ENCODE results near the gene TMEM198.

TMEM198 gene

DNA sequence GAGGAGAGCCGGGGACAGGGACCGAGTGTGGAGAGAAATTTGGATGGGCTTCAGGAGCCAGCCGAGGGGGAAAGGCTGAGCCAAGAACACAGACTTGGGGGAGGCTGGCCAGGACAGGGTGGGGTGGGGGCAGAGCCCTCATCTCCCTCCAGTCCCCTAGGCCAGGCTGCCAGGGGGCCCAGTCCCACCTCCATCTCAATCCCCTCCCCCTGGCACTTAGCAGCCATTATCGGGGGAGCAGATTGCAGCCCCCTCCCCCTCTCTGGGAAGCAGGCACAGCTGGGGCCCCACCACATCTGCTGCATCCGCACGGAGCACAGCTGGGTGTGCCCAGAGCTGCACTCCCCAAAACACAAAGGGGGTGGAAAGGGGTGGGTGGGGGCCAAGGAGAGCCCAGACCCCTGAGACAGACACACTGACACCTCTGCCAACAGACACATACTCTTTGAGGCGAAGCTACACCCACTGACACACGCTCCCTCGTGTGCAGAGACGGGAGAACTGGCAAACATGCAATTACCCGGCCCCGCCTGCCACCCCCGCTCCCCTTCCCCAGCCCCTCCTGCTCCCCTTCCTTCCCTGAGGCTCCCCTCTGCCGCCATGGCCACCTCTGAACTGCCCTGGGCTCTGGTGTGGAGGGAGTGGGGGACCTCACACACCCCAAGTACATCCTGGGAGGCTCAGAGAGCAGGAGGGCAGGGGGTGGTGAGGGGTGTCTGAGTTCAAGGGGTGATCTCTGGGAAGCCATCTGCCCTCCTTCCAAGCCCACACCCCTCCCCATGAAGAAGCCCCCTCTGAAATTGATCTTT, 34.7 kb upstream of the TMEM198 start:
- no peak for DNase-seq (ENCODE audit: low spot score)

DNA sequence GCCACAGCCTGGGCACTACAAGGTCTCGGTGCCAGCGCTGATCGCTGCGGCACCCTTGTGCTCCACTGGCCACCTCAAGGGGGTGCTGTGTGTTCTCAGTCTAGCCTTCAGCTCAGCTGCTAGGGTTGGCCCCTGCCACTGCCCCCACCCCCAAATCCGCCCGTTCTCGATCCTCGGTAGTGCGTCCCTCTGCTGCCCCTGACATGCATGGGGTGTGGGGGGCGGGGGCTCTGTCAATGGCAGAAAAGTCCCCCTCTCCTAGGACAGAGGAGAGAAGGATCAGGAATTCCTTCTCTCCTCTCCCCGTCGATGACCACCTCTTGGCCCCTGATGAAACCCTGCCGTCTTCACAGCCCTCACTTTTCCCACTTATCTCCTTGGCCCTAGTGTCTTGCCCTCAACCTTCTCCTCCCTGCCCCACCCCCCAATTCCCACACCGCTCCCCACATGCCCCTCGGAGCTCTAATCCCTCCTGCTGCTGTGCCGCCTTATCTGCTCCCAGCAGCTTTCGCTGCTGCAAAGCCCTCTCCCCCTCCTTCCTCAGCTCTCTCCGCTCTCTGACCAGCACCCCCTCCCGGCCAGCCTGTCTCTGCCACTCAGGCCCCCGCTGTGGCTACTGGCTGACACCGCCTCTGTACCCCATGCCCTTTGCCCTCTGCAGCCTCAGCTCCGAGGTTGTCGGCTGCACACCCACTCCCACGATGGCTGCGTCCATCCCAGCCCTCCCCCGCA, 33.9 kb upstream of the TMEM198 start:
- no peak for DNase-seq (ENCODE audit: low spot score)

DNA sequence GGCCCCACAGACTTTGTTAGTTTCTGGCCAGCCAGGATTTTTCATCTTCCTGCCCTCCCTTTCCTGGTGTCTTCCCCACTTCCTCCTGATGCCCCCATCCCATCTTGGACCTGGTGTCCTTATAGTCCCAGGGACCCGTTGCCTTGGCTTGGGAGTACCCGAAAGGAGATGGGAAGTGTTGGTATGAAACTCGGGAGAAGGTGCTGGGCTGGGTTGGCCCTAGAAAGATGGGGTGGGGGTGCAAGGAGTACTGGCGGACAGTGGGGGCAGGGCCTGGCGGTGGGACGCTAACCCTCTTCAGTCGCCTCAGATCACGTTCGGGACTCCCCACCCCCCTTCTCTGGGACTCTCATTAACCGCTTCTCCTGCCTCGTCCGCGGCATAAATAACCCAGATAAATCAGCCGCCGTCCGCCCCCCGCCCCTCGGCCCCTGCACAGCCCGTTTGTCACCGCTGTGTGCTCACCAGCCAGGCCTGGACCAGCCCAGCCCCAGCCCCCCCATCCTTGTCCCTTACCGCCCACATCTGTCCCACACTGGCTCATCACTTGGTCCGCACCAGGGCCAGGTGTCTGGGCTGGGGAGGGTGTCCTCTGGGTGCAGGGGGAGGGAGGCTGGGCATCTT, 33.2 kb upstream of the TMEM198 start:
- DNase-seq (ENCODE audit: low spot score) = no peak

DNA sequence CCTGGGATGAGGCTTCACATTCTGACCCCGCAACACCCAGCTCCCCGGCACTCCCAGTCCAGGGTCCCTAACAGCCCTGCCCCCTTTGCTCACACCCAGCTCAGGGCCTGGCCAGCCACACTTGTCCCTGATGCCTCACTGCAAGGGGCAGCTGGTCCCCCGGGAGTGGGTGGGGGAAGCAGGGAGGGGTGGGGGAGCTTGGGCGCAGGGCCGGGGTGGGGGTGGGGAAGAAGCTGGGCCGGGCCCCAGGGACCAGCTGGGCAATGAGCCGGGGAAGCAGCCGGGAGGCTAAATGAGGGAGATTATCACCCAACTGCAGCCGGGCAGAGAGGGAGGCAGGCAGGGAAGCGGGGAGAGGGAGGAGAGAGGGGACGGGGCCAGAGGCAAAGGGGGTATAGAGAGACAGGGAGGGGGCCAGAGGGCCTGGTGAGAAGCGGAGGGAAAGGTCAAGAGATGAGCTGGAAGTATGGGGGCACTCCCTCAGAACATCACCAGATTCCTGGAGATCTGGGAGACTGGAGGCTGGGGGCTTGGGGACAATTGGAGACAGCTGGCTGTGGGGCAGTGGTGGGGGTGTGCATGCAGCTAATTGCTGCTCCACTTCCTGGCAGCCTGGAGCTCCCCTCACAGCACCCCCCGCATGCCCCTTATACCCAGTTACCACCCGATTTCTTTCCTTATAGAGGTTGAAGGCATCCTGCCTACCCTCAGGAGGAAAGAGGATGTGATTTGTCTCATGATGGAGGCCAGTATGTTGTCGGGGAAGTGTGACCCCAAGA, 32.1 kb upstream of the TMEM198 start:
- no peak for DNase-seq (ENCODE audit: low spot score)

DNA sequence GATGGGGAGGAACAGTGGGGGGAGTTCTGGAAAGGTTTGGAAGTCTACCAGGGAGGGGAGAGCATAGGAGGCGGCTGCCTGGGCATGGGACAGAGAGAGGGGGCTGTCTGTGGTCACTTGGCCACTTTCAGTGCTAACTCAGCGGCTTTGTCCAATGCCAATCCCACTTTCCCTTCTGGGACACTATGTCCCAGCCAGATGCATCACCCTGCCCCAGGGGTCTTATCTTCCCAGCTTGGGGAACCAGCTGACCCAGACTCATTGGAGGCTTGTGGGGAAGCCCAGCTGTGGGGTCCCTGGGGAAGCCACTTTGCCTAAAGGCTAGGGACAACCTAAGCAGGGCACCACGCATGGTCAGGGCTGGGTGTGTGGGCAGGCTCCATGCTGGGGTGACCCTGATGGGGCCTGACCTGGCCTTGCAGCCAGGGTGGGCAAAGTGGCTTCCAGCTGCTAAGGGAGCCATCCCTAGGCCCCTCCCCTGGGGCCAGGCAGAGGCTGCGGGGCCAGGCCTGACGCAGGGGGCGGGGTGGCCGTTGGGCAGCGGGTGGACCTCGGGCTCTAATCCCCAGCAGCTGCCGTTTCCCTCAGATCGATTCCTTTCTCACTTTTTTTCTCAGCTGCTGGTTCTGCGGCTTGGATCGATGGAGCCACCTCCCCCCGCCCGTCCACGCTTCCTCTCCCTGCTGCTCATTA, 31.2 kb upstream of the TMEM198 start:
- DNase-seq (ENCODE audit: low spot score) = no peak

DNA sequence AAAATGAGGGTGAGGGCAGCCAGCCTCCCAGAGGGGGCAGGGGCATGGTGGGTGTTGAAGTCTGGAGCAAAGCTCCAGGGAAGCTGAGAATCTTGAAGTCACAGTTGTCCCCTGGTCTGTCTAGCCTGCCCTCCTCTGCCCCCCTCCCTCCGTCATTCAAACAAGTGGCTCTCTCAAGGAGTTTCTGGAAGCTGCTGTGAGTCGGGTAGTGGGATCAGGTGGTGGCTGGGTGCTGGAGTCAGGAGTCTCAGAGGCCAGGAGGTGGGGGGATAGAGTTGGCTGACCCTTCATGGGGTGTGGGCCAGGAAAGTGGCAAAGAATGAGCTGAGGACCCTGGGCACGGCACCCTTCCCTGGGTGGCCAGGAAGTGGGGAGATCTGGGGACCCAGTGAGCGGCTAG, 30.0 kb upstream of the TMEM198 start:
- DNase-seq (ENCODE audit: low spot score) = no peak

DNA sequence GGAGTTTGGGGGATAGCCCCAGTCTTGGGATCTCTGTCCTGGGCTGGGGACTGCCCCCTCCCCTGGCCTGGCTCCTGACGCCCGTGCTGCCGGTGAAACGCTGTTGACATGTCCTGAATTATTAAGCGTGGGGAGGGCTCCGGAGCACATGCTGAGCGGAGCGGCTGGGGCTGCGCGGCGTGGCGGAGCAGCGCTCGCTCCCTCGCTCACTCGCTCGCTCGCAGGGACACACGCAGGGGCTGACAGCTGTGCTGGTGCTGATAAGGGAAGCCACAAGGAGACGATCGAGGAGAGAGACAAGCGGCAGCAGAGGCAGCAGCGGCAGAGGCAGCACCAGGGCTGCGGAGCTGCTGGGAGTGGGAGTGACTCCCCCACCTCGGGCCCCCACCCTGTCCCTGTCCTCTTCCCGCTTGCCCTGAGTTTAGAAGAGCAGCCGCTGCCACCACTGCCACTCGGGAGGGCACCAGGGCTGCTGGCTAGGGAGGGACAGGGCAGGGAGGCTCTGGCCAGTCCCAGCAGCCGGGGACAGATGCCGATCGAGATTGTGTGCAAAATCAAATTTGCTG, 29.5 kb upstream of the TMEM198 start, which contains the start of gene ASIC4:
ASIC4 (plus strand) TSS at position 287 of the 566 bp plus-strand sequence; CDS start at position 530, 243 bp downstream.
- DNase-seq (ENCODE audit: low spot score) = no peak

DNA sequence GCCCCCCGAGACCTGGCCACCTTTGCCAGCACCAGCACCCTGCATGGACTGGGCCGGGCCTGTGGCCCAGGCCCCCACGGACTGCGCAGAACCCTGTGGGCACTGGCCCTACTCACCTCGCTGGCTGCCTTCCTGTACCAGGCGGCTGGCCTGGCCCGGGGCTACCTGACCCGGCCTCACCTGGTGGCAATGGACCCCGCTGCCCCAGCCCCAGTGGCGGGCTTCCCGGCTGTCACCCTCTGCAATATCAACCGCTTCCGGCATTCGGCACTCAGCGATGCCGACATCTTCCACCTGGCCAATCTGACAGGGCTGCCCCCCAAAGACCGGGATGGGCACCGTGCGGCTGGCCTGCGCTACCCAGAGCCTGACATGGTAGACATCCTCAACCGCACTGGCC, 29.0 kb upstream of the TMEM198 start:
- DNase-seq (ENCODE audit: low spot score) = no peak

DNA sequence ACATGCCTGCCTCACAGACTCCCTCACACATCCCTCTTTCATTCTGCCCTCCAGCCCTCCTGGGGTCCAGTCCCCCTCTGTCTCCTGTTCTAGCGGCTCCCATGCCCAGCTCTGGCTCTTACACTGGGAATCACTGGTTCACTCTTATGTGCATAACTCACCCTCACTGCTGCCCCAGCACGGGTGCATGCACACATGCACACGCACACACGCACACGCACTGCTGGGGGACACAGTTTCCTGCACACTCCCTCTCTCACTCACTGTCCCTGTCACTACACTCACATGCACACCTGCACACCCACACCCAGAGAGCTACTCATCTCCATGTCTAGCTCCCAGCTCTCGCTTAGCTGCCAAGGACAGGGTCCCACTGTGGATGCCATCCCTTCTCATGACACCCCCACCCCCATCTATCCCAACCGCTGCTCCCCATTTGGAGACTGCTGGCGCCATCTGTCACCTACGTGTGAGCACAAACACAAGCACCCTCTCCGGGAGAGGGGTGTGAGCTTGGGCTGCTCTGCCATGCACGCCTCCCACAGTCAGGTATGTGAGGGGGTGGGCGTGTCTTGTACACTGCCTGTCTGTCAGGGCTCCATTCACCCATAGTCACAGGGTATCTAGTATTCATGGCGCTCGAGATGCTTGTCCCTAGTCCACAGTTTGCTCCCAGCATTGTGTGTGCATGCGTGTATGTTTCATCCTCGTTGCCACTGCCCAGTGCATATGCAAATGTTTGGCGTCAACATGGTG, 27.8 kb upstream of the TMEM198 start:
- DNase-seq (ENCODE audit: low spot score) = peak; percentile 42

DNA sequence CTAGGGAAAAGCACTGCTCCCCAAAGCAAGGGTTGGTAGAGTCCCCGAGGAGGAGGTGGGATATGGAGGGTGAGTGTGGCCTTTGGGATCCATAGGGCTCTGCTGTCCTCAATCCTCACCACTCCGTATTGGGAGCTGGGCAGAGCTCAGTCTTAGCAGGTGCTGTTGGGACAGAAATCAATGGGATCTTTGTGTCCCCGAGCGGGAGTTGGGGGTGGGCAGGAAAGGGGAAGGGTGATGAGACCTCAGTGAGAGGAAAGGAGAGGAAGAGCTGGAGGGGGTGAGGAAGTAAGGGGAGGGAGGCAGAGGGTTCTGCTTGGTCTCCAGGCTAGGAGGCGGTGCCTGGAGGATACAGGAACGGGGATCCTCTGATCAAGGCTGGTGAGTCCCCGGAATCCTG, 26.9 kb upstream of the TMEM198 start:
- no peak for DNase-seq (ENCODE audit: low spot score)

DNA sequence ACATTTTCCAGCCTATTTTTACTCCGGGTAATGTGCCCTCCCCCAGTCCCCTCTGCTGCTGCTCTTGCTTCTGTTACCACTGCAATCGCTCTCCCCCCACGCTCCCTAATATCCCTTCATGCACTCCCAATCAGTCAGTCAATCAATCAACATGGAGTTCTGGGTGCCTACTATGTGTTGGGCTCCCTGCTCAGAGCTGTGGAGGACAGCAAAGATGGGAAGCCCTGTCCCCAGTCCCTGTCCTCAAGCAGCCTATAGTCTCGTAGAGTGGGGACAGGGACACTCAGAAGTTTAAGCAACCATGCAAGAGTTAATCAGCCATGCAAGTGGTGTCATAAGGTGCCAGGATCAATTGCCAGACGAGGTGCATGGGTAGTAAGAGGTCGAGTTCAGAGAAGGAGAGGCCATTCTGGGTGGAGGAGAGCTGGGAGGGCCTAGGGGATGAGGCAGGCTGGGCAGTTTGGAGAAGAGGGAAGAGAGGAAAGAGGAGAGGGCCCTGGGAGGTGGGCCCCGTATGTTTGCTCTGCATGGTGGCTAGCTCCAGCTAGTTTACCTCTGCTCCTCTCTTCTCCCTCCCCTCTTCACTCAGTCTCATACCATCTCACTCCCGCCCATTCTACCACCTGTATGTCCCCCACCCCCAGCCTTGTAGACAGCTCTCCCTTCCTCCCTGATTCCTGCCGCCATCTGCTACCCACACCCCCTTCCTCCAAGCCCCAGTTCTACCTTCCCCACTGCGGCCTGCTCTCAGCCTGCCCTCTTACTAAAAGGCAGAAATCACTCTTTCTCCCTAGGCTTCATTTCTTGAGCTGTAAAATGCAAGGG, 25.7 kb upstream of the TMEM198 start:
- DNase-seq (ENCODE audit: low spot score) = no peak

DNA sequence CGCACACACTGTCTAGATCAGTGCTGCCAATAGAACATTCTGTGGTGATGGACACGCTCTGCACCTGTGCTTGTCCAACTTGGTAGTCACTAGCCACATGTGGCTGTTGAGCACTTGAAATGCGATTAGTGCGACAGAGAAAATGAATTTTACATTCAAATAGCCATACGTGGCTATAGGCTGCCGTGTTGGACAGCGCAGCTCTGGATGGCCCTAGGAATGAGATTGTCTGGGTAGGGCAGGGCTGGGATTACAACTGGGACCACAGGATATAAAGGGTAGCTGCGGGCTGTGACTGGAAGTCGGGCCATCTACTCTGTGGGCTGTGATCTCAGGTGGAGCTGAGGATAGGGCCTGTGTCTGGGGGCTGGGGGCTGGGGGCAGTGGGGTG, 24.3 kb upstream of the TMEM198 start:
- DNase-seq (ENCODE audit: low spot score) = no peak

DNA sequence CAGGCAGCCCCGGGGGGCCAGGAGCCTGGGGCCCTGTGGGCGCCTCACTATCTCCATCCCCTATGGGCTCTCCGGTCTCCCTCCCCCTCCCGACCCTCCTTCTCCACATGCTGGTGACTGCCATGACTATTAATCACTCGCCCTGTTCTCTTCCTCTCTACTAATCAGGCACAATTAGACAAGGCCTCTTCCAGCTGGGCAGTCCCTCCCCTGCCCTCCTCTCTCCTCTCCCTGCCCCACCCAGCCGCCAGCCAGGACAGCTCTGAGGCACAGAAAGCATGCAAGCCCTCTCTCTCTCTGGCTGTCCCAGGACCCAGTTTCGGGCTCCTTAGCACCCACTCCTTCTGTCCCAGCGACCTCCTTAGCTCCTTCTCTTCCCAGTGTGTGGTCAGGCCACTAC, 23.7 kb upstream of the TMEM198 start:
- no peak for DNase-seq (ENCODE audit: low spot score)

DNA sequence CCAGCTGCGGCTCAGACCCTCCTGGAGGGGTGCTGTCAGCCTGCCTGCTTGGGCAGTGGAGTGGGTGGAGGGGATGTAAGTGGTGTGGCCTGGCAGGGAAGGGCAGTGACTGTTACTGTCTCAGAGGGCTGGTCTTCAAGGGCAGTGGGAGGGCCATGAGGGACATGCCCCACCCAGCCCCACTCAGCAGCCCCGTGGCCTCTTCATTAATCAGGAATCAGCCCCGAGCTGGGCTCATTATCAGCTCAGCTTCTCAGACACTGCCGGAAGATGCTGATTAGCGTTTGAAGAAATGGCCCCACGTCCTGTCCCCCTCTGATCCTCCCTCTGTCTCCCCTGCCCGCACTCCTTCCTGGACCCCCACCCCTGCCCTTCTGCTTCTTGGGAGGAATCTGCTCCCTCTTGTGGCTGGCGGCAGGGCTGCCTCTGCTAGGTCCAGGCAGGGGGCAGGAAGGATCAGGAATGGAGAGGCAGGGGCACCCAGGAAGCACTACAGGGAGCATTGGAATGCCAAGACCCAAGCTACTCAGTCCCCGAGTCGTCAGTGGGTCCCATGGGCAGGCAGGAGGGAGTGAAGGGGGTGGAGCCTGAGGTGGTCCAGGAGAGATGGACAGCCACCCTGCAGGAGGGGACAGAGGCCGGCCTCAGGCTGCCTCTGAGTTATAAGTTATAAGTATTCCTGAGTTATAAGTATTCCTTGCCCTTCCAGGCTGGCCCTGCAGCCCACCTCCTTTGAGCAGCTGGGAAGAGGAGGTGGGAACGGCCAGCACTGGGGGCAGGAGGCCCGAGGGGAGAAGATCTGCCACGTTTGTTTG, 22.6 kb upstream of the TMEM198 start:
- no peak for DNase-seq (ENCODE audit: low spot score)

DNA sequence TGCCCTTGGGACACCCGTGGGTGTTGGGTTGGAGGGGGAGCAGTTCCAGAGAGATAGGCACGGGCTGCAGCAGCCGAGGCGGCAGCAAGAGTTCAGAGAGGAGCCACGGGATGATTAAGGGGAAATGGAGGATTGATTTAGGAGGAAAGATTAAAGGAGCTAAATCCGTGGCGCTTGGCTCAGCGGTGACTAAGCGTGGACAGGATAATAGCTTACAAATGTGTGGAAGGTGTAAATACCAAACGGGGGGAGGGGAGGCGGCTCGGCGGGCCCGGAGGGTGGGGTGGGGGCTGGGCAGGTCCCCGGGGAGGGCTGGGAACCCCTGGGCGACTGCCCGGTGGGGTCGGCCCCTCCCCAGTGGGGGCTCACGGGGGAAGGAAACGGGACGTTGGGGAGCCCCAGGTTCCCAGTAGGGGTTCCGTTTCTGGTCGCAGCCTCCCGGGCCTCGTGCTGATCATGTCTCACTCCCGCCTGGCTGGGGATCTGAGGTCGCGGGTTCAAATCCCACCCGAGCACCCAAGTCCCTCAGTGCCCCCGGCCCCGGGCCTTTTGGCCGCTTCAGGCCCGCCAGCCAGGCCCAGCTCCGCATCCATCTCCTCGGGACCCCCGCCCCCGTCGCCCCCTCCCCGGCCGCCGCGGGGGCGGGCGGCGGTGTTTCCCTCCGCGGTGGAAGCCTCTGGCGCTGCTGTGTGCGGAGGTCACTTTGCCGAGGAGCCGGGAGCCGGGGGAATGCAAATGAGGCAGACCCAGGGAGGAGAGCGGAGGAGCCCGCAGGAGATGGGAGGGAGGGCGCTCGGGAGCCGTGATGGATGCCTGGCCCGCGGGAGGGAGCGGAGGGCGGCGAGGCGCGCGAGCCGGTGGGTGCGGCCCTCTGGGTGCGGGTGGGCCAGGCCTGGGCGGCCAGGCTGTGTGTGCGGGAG, 21.5 kb upstream of the TMEM198 start:
- no peak for DNase-seq (ENCODE audit: low spot score)

DNA sequence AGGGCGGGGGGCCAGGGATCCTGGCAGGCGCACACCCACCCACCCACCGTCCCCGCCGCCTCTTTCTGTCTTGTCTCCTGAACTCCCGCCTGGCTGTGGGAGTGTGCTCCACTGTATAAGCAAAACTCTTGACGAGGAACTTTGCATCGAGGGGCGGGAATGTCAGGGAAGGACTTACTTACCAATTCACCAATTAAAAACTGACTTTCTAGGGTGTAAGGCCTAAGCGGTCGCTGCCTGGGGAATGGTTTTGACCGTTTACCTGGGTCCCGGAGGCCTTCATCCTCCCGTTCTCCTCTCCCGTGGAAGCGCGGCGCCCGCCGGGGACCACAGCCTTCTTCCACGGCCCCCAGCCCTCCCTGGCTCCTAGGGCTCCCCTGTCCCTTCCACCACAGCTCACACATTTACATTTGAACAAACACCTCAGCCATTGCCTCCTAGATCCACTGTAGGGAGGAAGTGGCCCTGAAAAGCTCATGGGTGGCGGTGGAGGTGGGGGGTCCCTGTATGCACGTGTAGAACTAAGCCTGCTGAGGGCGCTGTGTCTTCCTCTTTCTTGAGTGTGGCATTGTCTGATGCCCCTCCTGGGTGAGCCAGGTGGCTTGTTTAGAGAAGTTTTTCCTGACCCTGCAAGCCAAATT, 20.7 kb upstream of the TMEM198 start:
- DNase-seq (ENCODE audit: low spot score) = no peak

DNA sequence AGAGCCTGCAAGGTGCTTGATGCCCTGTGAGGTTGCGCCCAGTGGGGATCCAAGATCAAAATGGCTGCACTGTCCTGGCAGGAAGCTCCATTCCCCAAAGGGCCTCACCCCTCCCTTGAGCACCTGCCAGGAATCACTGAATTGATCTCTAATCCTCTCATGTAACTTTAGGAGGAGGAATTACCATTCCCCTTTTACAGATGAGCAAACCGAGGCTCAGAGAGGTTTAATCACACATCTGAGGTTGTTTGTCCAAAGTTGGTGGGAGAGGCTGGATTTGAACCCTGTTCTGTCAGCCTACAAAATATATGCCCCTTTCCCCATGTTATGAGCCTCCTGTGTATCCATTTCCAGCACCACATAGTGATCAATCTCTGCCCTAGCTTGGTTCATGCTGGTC, 19.0 kb upstream of the TMEM198 start:
- no peak for DNase-seq (ENCODE audit: low spot score)
